H1 (cell line): ENCODE measurements around the gene RYR3. TPM values are rescaled to one million over a fixed set of nuclear protein-coding genes. Genes with fewer than 3 reads are reported as not detected.

Experiments used
- JUN ChIP-seq: IDR thresholded peaks from 2 replicates; pipeline ENCODE4 v1.6.1; 2011; ENCODE audit warnings: low read depth, mild to moderate bottlenecking, improper control_type of control experiment, low read length
- POU5F1 ChIP-seq: IDR thresholded peaks from 2 replicates; pipeline ENCODE4 v1.6.1; 2011; ENCODE audit warnings: low read depth, mild to moderate bottlenecking, low read length, moderate library complexity
- TAF7 ChIP-seq: optimal IDR thresholded peaks from 2 replicates; pipeline ENCODE3; 2011; ENCODE audit warnings: low read depth, mild to moderate bottlenecking, inconsistent platforms, low read length, moderate library complexity, borderline replicate concordance
- TCF12 ChIP-seq: IDR thresholded peaks from 2 replicates; pipeline ENCODE4 v1.6.1; 2011; ENCODE audit warnings: low read depth, mild to moderate bottlenecking, low read length
- polyA plus RNA-seq, 7 experiments: library from polyadenylated mRNA; depleted of rRNA in 3 of 7; stranded (reverse) in 5 of 7; unstranded in 2 of 7; fragments of >200 nt in 5 of 7; fragments of 200-250 nt in 2 of 7; gene quantifications; 1 replicate in 5 of 7; 2 replicates in 1 of 7; 4 replicates in 1 of 7; pipeline versions ENCODE4 v1.2.1 to v1.2.3, GENCODE V29; 2011 to 2013; ENCODE audit warnings: missing spikeins in 2 of 7, mixed read lengths in 2 of 7
- total RNA-seq: library from RNA; stranded (reverse); fragmentation: NEBNext Ultra II Directional; extraction: Animal tissue kit (Norgen Biotek cat#: 25700); gene quantifications from 2 replicates; pipeline ENCODE4 v1.2.1, GENCODE V29; 2021

The RYR3 gene
- total and polyA plus RNA-seq, 2 of the 8 experiments (the other 6 are each of a cell fraction or from before 2014, with no cell fraction given) = 0.33 to 3.4 TPM

DNA sequence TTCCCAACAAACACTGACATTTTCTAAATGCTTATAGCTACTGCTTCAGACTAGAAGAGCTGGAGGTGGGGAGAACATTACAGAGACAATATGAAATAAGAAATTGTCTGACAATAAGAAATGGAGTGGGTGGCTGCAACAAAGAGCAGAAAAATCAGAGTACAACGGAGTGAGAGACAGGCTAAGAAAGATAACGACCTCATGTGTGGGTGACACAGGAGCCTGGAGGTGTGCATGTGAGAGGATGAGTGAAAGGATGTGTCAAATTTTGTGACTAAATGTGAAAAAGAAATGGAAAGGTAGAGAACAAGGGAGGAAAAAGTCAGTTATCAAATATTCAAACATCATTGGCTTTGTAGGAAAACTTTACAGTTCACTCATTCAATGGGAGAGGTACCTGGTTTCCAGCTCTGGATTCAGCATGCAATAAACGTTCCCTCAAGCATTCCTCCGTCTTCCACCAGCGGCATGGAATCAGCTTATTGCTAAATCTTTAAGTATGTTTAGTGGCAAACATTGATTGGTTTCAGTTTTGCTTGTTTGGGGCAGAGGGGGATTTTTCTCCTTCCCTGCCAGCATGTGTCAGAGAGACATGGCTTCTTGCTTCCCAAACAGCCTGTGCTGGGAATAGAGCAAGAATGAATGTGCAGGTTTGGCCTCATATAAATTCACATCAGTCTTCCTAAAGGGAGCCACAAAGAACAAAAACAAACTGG lies 553.8 kb downstream of the RYR3 start (continued):
- no peak for TF ChIP-seq JUN
- no peak for TF ChIP-seq TCF12
- no peak for TF ChIP-seq POU5F1
- no peak for TF ChIP-seq TAF7
